ENCODE measurements around the gene FAM221B.

The FAM221B gene

GRCh38 chr9:35806101-35806500 is 22.4 kb downstream of the FAM221B start:
- no peaks in the 10 kb centered on the region for H3K27me3 Mint-ChIP-seq (ENCODE audit: low read depth)
- no peak overlapping the region for H3K4me3 Mint-ChIP-seq
- H3K27ac Mint-ChIP-seq = no peak overlapping the region
- H3K36me3 Mint-ChIP-seq (ENCODE audit: low read depth) = peaks cover 44% of the 10 kb centered on the region
- H3K4me1 Mint-ChIP-seq = no peaks in the 10 kb centered on the region
- no peaks in the 10 kb centered on the region for H3K9me3 Mint-ChIP-seq
- TF ChIP-seq CTCF (IDR thresholded peaks at IDR 0.05; ENCODE audit: unreplicated experiment in 3 of 3) = no peak

GRCh38 chr9:35801328-35802128 is 27.0 kb downstream of the FAM221B start:
- Mint-ChIP-seq H3K36me3 (ENCODE audit: low read depth) (peaks cover 41% of the 10 kb centered on the region), H3K4me1 (no peaks in the 10 kb centered on the region), H3K9me3 (no peaks in the 10 kb centered on the region), H3K4me3 (no peak overlapping the region), H3K27ac (no peak overlapping the region), H3K27me3 (ENCODE audit: low read depth) (peaks cover 3% of the 10 kb centered on the region)
- no peak for TF ChIP-seq CTCF (IDR thresholded peaks at IDR 0.05; ENCODE audit: unreplicated experiment in 3 of 3)

- H3K9me3 Mint-ChIP-seq = no peaks in the 10 kb centered on the region
- no peak for TF ChIP-seq CTCF (IDR thresholded peaks at IDR 0.05; ENCODE audit: unreplicated experiment in 3 of 3)
- H3K4me3 Mint-ChIP-seq = no peak overlapping the region
- H3K27ac Mint-ChIP-seq = no peak overlapping the region
- H3K27me3 Mint-ChIP-seq (ENCODE audit: low read depth) = peaks cover 3% of the 10 kb centered on the region
- peaks cover 32% of the 10 kb centered on the region for H3K36me3 Mint-ChIP-seq (ENCODE audit: low read depth)
- H3K4me1 Mint-ChIP-seq = peaks cover 4% of the 10 kb centered on the region
Measured at GRCh38 chr9:35800530-35800929, 28.0 kb downstream of the FAM221B start.

- TF ChIP-seq CTCF (IDR thresholded peaks at IDR 0.05; ENCODE audit: unreplicated experiment in 3 of 3) = no peak
Measured at GRCh38 chr9:35798658-35799374, 29.7 kb downstream of the FAM221B start.

GRCh38 chr9:35797311-35798109 is 31.0 kb downstream of the FAM221B start:
- H3K4me1 Mint-ChIP-seq = peaks cover 33% of the 10 kb centered on the region
- H3K27ac Mint-ChIP-seq = no peak overlapping the region
- TF ChIP-seq CTCF (IDR thresholded peaks at IDR 0.05; ENCODE audit: unreplicated experiment in 3 of 3) = no peak

More at GRCh38 chr9:35798658-35799374, 29.7 kb downstream of the FAM221B start:
- H3K27ac Mint-ChIP-seq = no peak overlapping the region
- peaks cover 26% of the 10 kb centered on the region for H3K36me3 Mint-ChIP-seq (ENCODE audit: low read depth)
- peaks cover 21% of the 10 kb centered on the region for H3K4me1 Mint-ChIP-seq
- no peak overlapping the region for H3K4me3 Mint-ChIP-seq
- peaks cover 3% of the 10 kb centered on the region for H3K27me3 Mint-ChIP-seq (ENCODE audit: low read depth)
- H3K9me3 Mint-ChIP-seq = no peaks in the 10 kb centered on the region

More at GRCh38 chr9:35797311-35798109, 31.0 kb downstream of the FAM221B start:
- Mint-ChIP-seq H3K36me3 (ENCODE audit: low read depth) (peaks cover 17% of the 10 kb centered on the region), H3K9me3 (no peaks in the 10 kb centered on the region), H3K27me3 (ENCODE audit: low read depth) (peaks cover 3% of the 10 kb centered on the region), H3K4me3 (no peak overlapping the region)
